GM10847 (cell line): Measurements from ENCODE around the gene SERPINB12.

Experiments
- POLR2A ChIP-seq: IDR thresholded peaks from 2 replicates; pipeline ENCODE4 v1.6.1; 2011; ENCODE audit not compliant: insufficient read length; ENCODE audit errors: extremely low read depth

Gene SERPINB12

GRCh38 chr18:63532471-63532870 lies 9.7 kb upstream of the SERPINB12 start:
- no peak for TF ChIP-seq POLR2A

GRCh38 chr18:63534615-63535014 lies 7.6 kb upstream of the SERPINB12 start:
- TF ChIP-seq POLR2A: no peak

DNA sequence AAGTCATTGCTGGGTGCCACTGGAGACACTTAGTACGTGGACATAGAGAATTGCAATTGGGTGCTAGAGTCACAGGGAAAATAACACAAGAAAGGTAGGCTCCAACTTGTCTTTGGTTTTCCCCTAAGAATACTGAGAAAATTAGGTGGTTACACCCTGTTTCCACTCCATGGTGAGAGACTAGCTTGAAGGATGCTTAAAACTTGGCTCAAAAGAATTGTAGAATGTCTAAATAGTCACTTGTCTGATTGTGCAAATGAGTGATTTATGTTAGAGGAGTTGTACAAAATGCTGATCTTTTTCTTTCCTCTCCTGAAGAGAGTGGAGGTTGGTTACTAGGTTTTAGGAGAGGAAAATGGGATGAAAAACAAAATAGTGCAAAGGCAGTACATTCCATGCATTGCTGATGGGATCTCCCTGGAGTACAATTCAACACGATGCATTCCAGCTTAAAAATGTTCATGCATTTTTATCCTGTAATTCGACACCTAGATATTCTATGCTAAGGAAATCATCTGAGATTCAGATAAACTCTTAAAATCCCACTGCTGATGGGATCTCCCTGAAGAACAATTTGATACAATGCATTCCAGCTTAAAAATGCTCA lies 2.2 kb upstream of the SERPINB12 start:
- TF ChIP-seq POLR2A: no peak

- TF ChIP-seq POLR2A: no peak
Observed at GRCh38 chr18:63544017-63544416, 1.8 kb downstream of the SERPINB12 start.

DNA sequence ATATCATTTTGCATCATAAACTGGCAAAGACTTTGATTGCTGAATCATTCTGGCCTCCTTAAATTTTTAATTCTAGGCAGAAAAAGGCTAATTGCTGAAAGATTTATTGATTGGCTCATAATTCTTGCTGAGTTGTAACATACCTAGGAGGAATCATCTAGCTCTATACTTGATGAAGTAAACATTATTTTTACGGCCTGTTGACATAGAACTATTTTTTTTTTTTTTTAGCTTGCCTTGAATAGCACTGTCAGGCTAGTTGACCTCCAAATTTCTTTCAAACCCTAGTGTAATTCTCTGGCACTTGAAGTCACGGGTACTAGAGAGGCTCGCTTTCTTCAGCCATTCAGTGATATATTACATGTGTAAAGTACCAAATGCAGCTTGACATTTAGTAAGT lies 2.8 kb downstream of the SERPINB12 start:
- TF ChIP-seq POLR2A: no peak

- no peak for TF ChIP-seq POLR2A
Observed at GRCh38 chr18:63550068-63550467, 7.9 kb downstream of the SERPINB12 start.

- no peak for TF ChIP-seq POLR2A
Observed at GRCh38 chr18:63551769-63552168, 9.6 kb downstream of the SERPINB12 start.

- no peak for TF ChIP-seq POLR2A
Observed at GRCh38 chr18:63552581-63552980, 10.4 kb downstream of the SERPINB12 start.

- no peak for TF ChIP-seq POLR2A
Observed at GRCh38 chr18:63553081-63553480, 10.9 kb downstream of the SERPINB12 start.

GRCh38 chr18:63559567-63560491 lies 17.7 kb downstream of the SERPINB12 start:
- TF ChIP-seq POLR2A: no peak

- no peak for TF ChIP-seq POLR2A
Observed at GRCh38 chr18:63562284-63562683, 20.1 kb downstream of the SERPINB12 start.

DNA sequence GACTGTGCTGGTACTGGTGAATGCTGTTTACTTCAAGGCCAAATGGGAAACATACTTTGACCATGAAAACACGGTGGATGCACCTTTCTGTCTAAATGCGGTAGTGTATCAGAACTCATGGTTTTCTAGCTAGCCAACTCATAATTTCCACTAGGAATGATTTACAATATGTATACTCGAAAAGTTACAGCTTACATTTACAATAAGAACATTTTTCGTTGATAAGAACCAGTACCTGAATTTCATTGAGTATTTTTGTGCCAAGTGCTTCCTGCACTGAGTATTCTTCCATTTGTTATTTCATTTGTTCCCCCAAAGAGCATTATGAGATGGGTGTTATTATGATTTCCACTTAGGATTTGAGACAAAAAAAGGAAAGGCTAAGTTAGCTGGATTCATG lies 21.9 kb downstream of the SERPINB12 start:
- TF ChIP-seq POLR2A: no peak

GRCh38 chr18:63564561-63564960 lies 22.4 kb downstream of the SERPINB12 start:
- TF ChIP-seq POLR2A: no peak

GRCh38 chr18:63567276-63567675 lies 25.1 kb downstream of the SERPINB12 start:
- no peak for TF ChIP-seq POLR2A

GRCh38 chr18:63567825-63568224 lies 25.7 kb downstream of the SERPINB12 start:
- TF ChIP-seq POLR2A: no peak

- TF ChIP-seq POLR2A: no peak
Observed at GRCh38 chr18:63570721-63571120, 28.6 kb downstream of the SERPINB12 start.
